Measurements from ENCODE around the gene CCT5. TPM values are rescaled to one million over a fixed set of nuclear protein-coding genes. Genes with fewer than 3 reads are reported as not detected.

CCT5 gene
- total RNA-seq, 2 donors from 2014 or later: 45.4 to 76.1 TPM

GRCh38 chr5:10214041-10214440 is 36.0 kb upstream of the CCT5 start:
- H3K27ac ChIP-seq: no peak overlapping the region
- no peaks in the 10 kb centered on the region for H3K36me3 ChIP-seq (replicated peaks in 1 of 2; ENCODE audit: insufficient read depth in 1 of 2, low read depth in 2 of 2)
- intact Hi-C loops (cut with DNase I): no loop called here
- 89 to 92% methylated on average over 2 of the region's 2 CpGs for WGBS, 2 donors
- no peak for DNase-seq
- TF ChIP-seq CTCF (IDR thresholded peaks at IDR 0.05): no peak
- TF ChIP-seq POLR2A (IDR thresholded peaks at IDR 0.05): no peak
- H3K4me3 ChIP-seq: no peak overlapping the region
- H3K4me1 ChIP-seq: no peaks in the 10 kb centered on the region
- no peaks in the 10 kb centered on the region for H3K9me3 ChIP-seq
- ATAC-seq: no peak
- H3K27me3 ChIP-seq: no peaks in the 10 kb centered on the region

GRCh38 chr5:10215366-10215765 is 34.7 kb upstream of the CCT5 start:
- ATAC-seq (no peak), DNase-seq (no peak)
- intact Hi-C loops (cut with DNase I): no loop called here
- Histone ChIP-seq H3K27ac (no peak overlapping the region), H3K9me3 (no peaks in the 10 kb centered on the region), H3K4me1 (no peaks in the 10 kb centered on the region), H3K4me3 (no peak overlapping the region), H3K27me3 (no peaks in the 10 kb centered on the region), H3K36me3 (replicated peaks in 1 of 2; ENCODE audit: insufficient read depth in 1 of 2, low read depth in 2 of 2) (no peaks in the 10 kb centered on the region)
- 84 to 86% methylated on average over 5 of the region's 5 CpGs for WGBS, 2 donors
- TF ChIP-seq CTCF (IDR thresholded peaks at IDR 0.05) (no peak), POLR2A (IDR thresholded peaks at IDR 0.05) (no peak)

GRCh38 chr5:10216107-10216506 is 34.0 kb upstream of the CCT5 start:
- no peak overlapping the region for H3K27ac ChIP-seq
- TF ChIP-seq CTCF (IDR thresholded peaks at IDR 0.05): no peak
- ATAC-seq (no peak), DNase-seq (no peak)
- intact Hi-C loops (cut with DNase I): no loop called here
- no peaks in the 10 kb centered on the region for H3K27me3 ChIP-seq
- H3K4me3 ChIP-seq: no peak overlapping the region
- no peaks in the 10 kb centered on the region for H3K9me3 ChIP-seq
- no peaks in the 10 kb centered on the region for H3K36me3 ChIP-seq (replicated peaks in 1 of 2; ENCODE audit: insufficient read depth in 1 of 2, low read depth in 2 of 2)
- WGBS, 2 donors: 71 to 74% methylated on average over 5 of the region's 5 CpGs
- no peaks in the 10 kb centered on the region for H3K4me1 ChIP-seq

- no peaks in the 10 kb centered on the region for H3K27me3 ChIP-seq
- WGBS, 2 donors: 87% methylated on average over 8 of the region's 8 CpGs
- ATAC-seq: no peak
Measured at GRCh38 chr5:10218658-10219057, 31.4 kb upstream of the CCT5 start.

More at GRCh38 chr5:10218658-10219057, 31.4 kb upstream of the CCT5 start:
- DNase-seq: no peak
- no peak overlapping the region for H3K4me3 ChIP-seq
- intact Hi-C loops (cut with DNase I): no loop called here
- no peaks in the 10 kb centered on the region for H3K36me3 ChIP-seq (replicated peaks in 1 of 2; ENCODE audit: insufficient read depth in 1 of 2, low read depth in 2 of 2)
- no peak overlapping the region for H3K27ac ChIP-seq
- H3K9me3 ChIP-seq: no peaks in the 10 kb centered on the region
- no peak for TF ChIP-seq POLR2A (IDR thresholded peaks at IDR 0.05)
- TF ChIP-seq CTCF (IDR thresholded peaks at IDR 0.05): no peak
- no peaks in the 10 kb centered on the region for H3K4me1 ChIP-seq

Data from body of pancreas (tissue), 4 donors.